ENCODE data around the gene ESRRA.

The ESRRA gene

DNA sequence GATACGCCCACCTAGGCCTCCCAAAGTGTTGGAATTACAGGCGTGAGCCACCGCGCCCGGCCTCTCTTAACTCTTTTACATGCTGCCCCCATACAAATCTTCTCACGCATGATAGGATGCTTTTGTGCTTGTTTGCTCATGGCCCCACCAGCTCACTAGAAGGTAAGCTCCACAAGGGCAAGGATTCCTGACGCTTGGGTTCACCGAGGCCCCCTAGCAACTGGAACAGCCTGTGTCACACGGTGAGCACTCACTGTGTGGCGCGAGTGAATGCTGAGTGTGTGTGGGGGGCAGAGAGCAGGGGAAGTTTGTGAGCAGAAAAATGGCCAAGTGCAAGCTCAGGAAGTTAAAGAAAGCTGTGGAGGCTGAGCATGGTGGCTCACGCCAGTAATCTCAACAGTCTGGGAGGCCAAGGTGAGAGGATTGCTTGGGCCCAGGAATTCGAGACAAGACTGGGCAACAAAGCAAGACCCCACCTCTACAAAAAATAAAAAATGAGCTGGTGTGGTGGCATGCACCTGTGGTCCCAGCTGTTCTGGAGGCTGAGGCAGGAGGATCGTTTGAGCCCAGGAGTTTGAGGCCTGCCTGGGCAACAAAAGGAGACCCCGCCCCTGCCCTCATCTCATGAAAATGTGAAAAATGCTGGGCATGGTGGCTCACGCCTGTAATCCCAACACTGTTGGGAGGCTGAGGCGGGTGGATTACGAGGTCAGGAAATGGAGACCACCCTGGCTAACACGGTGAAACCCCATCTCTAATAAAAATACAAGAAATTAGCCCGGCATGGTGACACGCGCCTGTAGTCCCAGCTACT lies 23.2 kb upstream of the ESRRA start:
- WGBS, 2 donors (ENCODE audit: extremely low coverage in 2 of 2, insufficient read length in 2 of 2, insufficient replicate concordance in 1 of 2): no CpG with 5 or more reads among the region's 22 CpGs

DNA sequence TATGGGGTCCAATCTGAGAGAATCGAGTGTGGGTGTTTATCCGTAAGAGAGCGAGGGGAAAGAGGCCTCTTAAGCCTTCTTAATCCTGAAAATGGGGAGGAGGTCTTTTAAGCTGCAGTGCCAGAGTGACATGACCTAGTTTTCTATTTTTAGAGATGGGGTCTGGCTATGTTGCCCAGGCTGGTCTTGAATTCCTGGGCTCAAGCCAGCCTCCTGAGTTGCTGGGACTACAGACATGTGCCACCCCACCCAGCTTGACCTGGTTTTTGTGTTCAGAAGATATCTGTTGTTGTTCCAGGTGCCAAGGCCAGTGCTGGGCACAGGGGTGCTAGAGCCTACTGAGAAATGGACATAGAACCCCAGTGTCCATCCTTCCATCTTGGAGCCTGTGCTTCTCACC lies 22.2 kb upstream of the ESRRA start:
- Histone ChIP-seq H3K9ac (ENCODE audit: low read depth, low read length, poor library complexity) (no peak overlapping the region), H3K4me3 (ENCODE audit: low read length in 2 of 2) (peak overlapping the region in 1 of 2 donors; percentile 34), H2AK5ac (ENCODE audit: low read depth, low read length) (no peak overlapping the region), H3K4me2 (ENCODE audit: insufficient read depth, low read length, poor library complexity, severe bottlenecking) (no peak overlapping the region), H3K9me3 (replicated peaks in 1 of 2; ENCODE audit: control insufficient read depth in 2 of 2, insufficient read depth in 1 of 2, low read depth in 1 of 2, low read length in 2 of 2) (no peaks in the 10 kb centered on the region), H3K4me1 (ENCODE audit: control insufficient read depth in 2 of 2, insufficient read depth in 1 of 2, low read depth in 1 of 2, low read length in 2 of 2) (peaks cover 3 to 9% of the 10 kb centered on the region in 2 donors), H3K18ac (ENCODE audit: low read length) (no peak overlapping the region), H4K8ac (ENCODE audit: low read depth, low read length) (no peak overlapping the region), H2AFZ (ENCODE audit: low read length) (no peak overlapping the region), H2BK5ac (ENCODE audit: low read length) (no peak overlapping the region), H3K4ac (ENCODE audit: low read length) (no peak overlapping the region), H4K91ac (ENCODE audit: low read depth, low read length, poor library complexity) (peak overlapping the region; percentile 39), H2BK15ac (ENCODE audit: low read length) (no peak overlapping the region), H3K36me3 (replicated peaks in 1 of 2; ENCODE audit: control insufficient read depth in 2 of 2, insufficient read depth in 2 of 2, low read length in 2 of 2) (peaks cover 2 to 28% of the 10 kb centered on the region in 2 donors), H3K27me3 (ENCODE audit: control insufficient read depth in 3 of 3, insufficient read depth in 3 of 3, low read depth in 1 of 3, low read length in 3 of 3) (no peaks in the 10 kb centered on the region), H3K27ac (replicated peaks; ENCODE audit: low read length) (no peak overlapping the region), H3K23ac (ENCODE audit: low read depth, low read length, poor library complexity) (no peak overlapping the region), H3K79me1 (ENCODE audit: low read depth, low read length) (peaks cover 6% of the 10 kb centered on the region), H2BK12ac (ENCODE audit: low read length) (peak overlapping the region; percentile 63), H3K14ac (ENCODE audit: low read length) (no peak overlapping the region), H2BK120ac (ENCODE audit: low read depth, low read length) (no peak overlapping the region)
- no peak for DNase-seq (ENCODE audit: low spot score)
- WGBS, 2 donors (ENCODE audit: extremely low coverage in 2 of 2, insufficient read length in 2 of 2, insufficient replicate concordance in 1 of 2): no CpG with 5 or more reads among the region's 3 CpGs

More for the DNA sequence above, 23.2 kb upstream of the ESRRA start:
- no peak overlapping the region for H3K4me3 ChIP-seq (ENCODE audit: low read length in 2 of 2)
- no peak overlapping the region for H3K27ac ChIP-seq (replicated peaks; ENCODE audit: low read length)
- H3K14ac ChIP-seq (ENCODE audit: low read length): no peak overlapping the region
- H4K91ac ChIP-seq (ENCODE audit: low read depth, low read length, poor library complexity): no peak overlapping the region
- H3K9ac ChIP-seq (ENCODE audit: low read depth, low read length, poor library complexity): peak overlapping the region; percentile 21
- no peak overlapping the region for H2AFZ ChIP-seq (ENCODE audit: low read length)
- H3K9me3 ChIP-seq (replicated peaks in 1 of 2; ENCODE audit: control insufficient read depth in 2 of 2, insufficient read depth in 1 of 2, low read depth in 1 of 2, low read length in 2 of 2): no peaks in the 10 kb centered on the region
- H3K4ac ChIP-seq (ENCODE audit: low read length): no peak overlapping the region
- H3K27me3 ChIP-seq (ENCODE audit: control insufficient read depth in 3 of 3, insufficient read depth in 3 of 3, low read depth in 1 of 3, low read length in 3 of 3): no peaks in the 10 kb centered on the region
- peaks cover 3 to 9% of the 10 kb centered on the region in 2 donors for H3K4me1 ChIP-seq (ENCODE audit: control insufficient read depth in 2 of 2, insufficient read depth in 1 of 2, low read depth in 1 of 2, low read length in 2 of 2)
- no peak overlapping the region for H3K18ac ChIP-seq (ENCODE audit: low read length)
- no peak overlapping the region for H2BK120ac ChIP-seq (ENCODE audit: low read depth, low read length)
- peak overlapping the region; percentile 82 for H4K8ac ChIP-seq (ENCODE audit: low read depth, low read length)
- no peak overlapping the region for H2AK5ac ChIP-seq (ENCODE audit: low read depth, low read length)
- no peak overlapping the region for H2BK15ac ChIP-seq (ENCODE audit: low read length)
- H3K36me3 ChIP-seq (replicated peaks in 1 of 2; ENCODE audit: control insufficient read depth in 2 of 2, insufficient read depth in 2 of 2, low read length in 2 of 2): peaks cover 2 to 35% of the 10 kb centered on the region in 2 donors
- no peak overlapping the region for H3K23ac ChIP-seq (ENCODE audit: low read depth, low read length, poor library complexity)
- H3K79me1 ChIP-seq (ENCODE audit: low read depth, low read length): peaks cover 4% of the 10 kb centered on the region
- no peak overlapping the region for H2BK5ac ChIP-seq (ENCODE audit: low read length)
- no peak overlapping the region for H2BK12ac ChIP-seq (ENCODE audit: low read length)
- no peak for DNase-seq (ENCODE audit: low spot score)
- no peak overlapping the region for H3K4me2 ChIP-seq (ENCODE audit: insufficient read depth, low read length, poor library complexity, severe bottlenecking)

DNA sequence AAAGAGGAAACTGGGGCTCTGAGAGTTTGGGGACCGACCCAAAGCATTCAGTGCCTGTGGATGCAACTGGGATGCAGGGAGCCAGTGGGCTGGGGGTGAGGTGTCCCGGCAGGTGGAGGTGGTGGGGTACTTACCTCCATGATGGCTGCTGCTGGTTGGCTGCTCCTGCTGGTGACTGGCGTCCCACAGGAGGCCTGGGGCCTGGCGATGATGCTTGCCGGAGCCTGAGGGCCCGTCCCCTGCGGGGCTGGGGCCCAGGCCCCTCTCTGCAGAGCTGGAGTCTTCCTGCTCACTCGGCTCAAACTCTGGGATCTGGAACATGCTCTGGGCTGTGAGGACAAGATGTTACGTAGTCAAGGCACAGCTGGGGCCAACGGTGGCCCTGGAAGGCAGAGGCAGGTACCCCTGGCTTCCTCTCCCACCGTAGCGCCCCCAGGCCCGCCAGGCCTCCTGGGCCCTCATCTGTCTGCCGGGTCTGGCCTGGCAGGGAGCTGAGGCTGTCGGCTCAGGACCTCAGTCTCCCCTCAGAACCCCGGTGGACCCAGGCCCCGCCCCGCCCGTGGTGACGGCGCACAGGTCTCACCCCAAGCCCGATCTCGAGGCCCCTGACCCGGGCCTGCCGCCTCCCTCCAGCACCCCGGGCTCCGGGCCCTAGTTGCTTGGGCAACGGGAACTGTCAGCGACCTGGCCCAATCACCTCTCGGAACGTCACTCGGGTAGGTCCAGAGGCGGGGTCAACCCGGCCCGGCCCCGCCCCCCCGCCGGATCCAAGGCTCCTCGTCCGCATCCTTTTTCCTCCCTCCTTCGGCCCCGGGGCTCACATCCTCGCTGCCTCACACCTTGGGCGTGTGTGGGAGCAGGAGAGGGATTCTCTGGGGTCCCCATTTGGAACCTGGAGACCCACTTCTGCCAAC lies 21.0 kb upstream of the ESRRA start, which contains the start of gene BAD:
TSS of gene BAD (minus strand) at position 618 of the 914 bp plus-strand sequence. CDS start at position 321, 297 bp downstream.
- Histone ChIP-seq H3K14ac (ENCODE audit: low read length) (peak within 1 kb of the TSS; percentile 94), H4K8ac (ENCODE audit: low read depth, low read length) (peak within 1 kb of the TSS; percentile 82), H4K91ac (ENCODE audit: low read depth, low read length, poor library complexity) (no peak within 1 kb of the TSS), H3K18ac (ENCODE audit: low read length) (peak within 1 kb of the TSS; percentile 98), H3K4me3 (ENCODE audit: low read length in 2 of 2) (peak within 1 kb of the TSS; percentile 68 to 91), H3K4ac (ENCODE audit: low read length) (no peak within 1 kb of the TSS), H3K9me3 (replicated peaks in 1 of 2; ENCODE audit: control insufficient read depth in 2 of 2, insufficient read depth in 1 of 2, low read depth in 1 of 2, low read length in 2 of 2) (no peaks in the 10 kb centered on the region), H2BK15ac (ENCODE audit: low read length) (peak within 1 kb of the TSS; percentile 77), H3K27me3 (ENCODE audit: control insufficient read depth in 3 of 3, insufficient read depth in 3 of 3, low read depth in 1 of 3, low read length in 3 of 3) (peaks cover 0 to 1% (median 1%) of the 10 kb centered on the region in 3 experiments), H3K4me1 (ENCODE audit: control insufficient read depth in 2 of 2, insufficient read depth in 1 of 2, low read depth in 1 of 2, low read length in 2 of 2) (peaks cover 3 to 9% of the 10 kb centered on the region in 2 donors), H3K23ac (ENCODE audit: low read depth, low read length, poor library complexity) (peak within 1 kb of the TSS; percentile 85), H3K79me1 (ENCODE audit: low read depth, low read length) (peaks cover 6% of the 10 kb centered on the region), H2AK5ac (ENCODE audit: low read depth, low read length) (peak within 1 kb of the TSS; percentile 58), H3K27ac (replicated peaks; ENCODE audit: low read length) (peak within 1 kb of the TSS; percentile 61), H2BK120ac (ENCODE audit: low read depth, low read length) (no peak within 1 kb of the TSS), H3K9ac (ENCODE audit: low read depth, low read length, poor library complexity) (peak within 1 kb of the TSS; percentile 98), H2BK5ac (ENCODE audit: low read length) (peak within 1 kb of the TSS; percentile 93), H2BK12ac (ENCODE audit: low read length) (peak within 1 kb of the TSS; percentile 73), H3K4me2 (ENCODE audit: insufficient read depth, low read length, poor library complexity, severe bottlenecking) (peak within 1 kb of the TSS; percentile 100), H3K36me3 (replicated peaks in 1 of 2; ENCODE audit: control insufficient read depth in 2 of 2, insufficient read depth in 2 of 2, low read length in 2 of 2) (peaks cover 2 to 18% of the 10 kb centered on the region in 2 donors), H2AFZ (ENCODE audit: low read length) (peak within 1 kb of the TSS; percentile 99)
- peak; percentile 94 for DNase-seq (ENCODE audit: low spot score)
- WGBS, 2 donors (ENCODE audit: extremely low coverage in 2 of 2, insufficient read length in 2 of 2, insufficient replicate concordance in 1 of 2): no CpG with 5 or more reads among the region's 44 CpGs
